IMR-90 (cell line): ENCODE data around the gene ATP5F1B. TPM values are rescaled to one million over a fixed set of nuclear protein-coding genes. Genes with fewer than 3 reads are reported as not detected.

Experiments
- ATAC-seq: fragments of 200-7000 bp; cut with Tn5 transposase; 2 replicates; pipeline ENCODE4 v1.9.1; 2020; ENCODE audit warnings: low read depth, mild to moderate bottlenecking, moderate library complexity
- BruUV-seq: library from RNA; stranded (reverse); fragments of 400-500 nt; replicated peaks from 2 replicates; lab custom pipeline; 2021; lab: Mats Ljungman, UMichigan
- CTCF ChIA-PET: fragments of 300-600 bp; formaldehyde crosslinking; extraction: SDS; loops from one replicate; lab custom pipeline; 2021; ENCODE audit warnings: antibody characterized with exemption; lab: Yijun Ruan, JAX
- POLR2A ChIA-PET: fragments of 300-600 bp; sonication (Branson Sonifier 250); formaldehyde crosslinking; loops from one replicate; lab custom pipeline; 2022; ENCODE audit warnings: antibody characterized with exemption; ENCODE audit not compliant: unreplicated experiment; lab: Charles Lee
- DNase-seq: peaks from one replicate; pipeline ENCODE4 v3.0.0; 2013
- H2AFZ ChIP-seq: replicated peaks from 2 replicates; pipeline ENCODE3; 2013; ENCODE audit warnings: low read length, mild to moderate bottlenecking; ENCODE audit not compliant: poor library complexity
- H2AK5ac ChIP-seq: 2 replicates; pipeline ENCODE4 v1.6.1; 2013; ENCODE audit warnings: low read depth, low read length, inconsistent platforms
- H2AK9ac ChIP-seq: replicated peaks from 2 replicates; pipeline ENCODE3; 2013; ENCODE audit warnings: mild to moderate bottlenecking, low read depth, low read length, moderate library complexity; ENCODE audit not compliant: poor library complexity
- H2BK120ac ChIP-seq: 2 replicates; pipeline ENCODE4 v1.6.1; 2013; ENCODE audit warnings: low read depth, low read length, inconsistent platforms
- H2BK15ac ChIP-seq: 3 replicates; pipeline ENCODE4 v1.6.1; 2013; ENCODE audit warnings: low read depth, low read length, inconsistent platforms
- H2BK20ac ChIP-seq: 2 replicates; pipeline ENCODE4 v1.6.1; 2013; ENCODE audit warnings: low read depth, mild to moderate bottlenecking, inconsistent platforms, low read length, moderate library complexity
- H2BK5ac ChIP-seq: 2 replicates; pipeline ENCODE4 v1.6.1; 2013; ENCODE audit warnings: mild to moderate bottlenecking, low read depth, low read length, inconsistent platforms; ENCODE audit not compliant: poor library complexity, severe bottlenecking
- H3K14ac ChIP-seq: replicated peaks from 2 replicates; pipeline ENCODE4 v1.6.1; 2013; ENCODE audit warnings: low read depth, low read length, inconsistent platforms
- H3K18ac ChIP-seq: 2 replicates; pipeline ENCODE4 v1.6.1; 2013; ENCODE audit warnings: low read depth, low read length, control low read depth
- H3K23ac ChIP-seq: 2 replicates; pipeline ENCODE4 v1.6.1; 2013; ENCODE audit warnings: low read depth, low read length, inconsistent platforms
- H3K27ac ChIP-seq: 2 replicates; pipeline ENCODE4 v1.5.1; 2013; ENCODE audit warnings: mild to moderate bottlenecking, control low read depth, low read length; ENCODE audit not compliant: insufficient read depth
- H3K27me3 ChIP-seq: 2 replicates; pipeline ENCODE4 v1.6.1; 2013; ENCODE audit warnings: low read length; ENCODE audit not compliant: control insufficient read depth, insufficient read depth
- H3K36me3 ChIP-seq: 2 replicates; pipeline ENCODE4 v1.6.1; 2013; ENCODE audit warnings: low read length, mixed read lengths; ENCODE audit not compliant: control insufficient read depth, insufficient read depth
- H3K4ac ChIP-seq: 2 replicates; pipeline ENCODE4 v1.6.1; 2013; ENCODE audit warnings: low read depth, low read length, inconsistent platforms
- H3K4me1 ChIP-seq: 2 replicates; pipeline ENCODE4 v1.6.1; 2013; ENCODE audit warnings: low read length, mixed read lengths; ENCODE audit not compliant: control insufficient read depth, insufficient read depth
- H3K4me2 ChIP-seq: 2 replicates; pipeline ENCODE4 v1.6.1; 2013; ENCODE audit warnings: low read depth, mild to moderate bottlenecking, control low read depth, low read length, moderate library complexity
- H3K4me3 ChIP-seq: 2 replicates; pipeline ENCODE4 v1.5.1; 2013; ENCODE audit warnings: low read depth, mild to moderate bottlenecking, control low read depth, low read length, moderate library complexity; ENCODE audit not compliant: insufficient read depth
- H3K56ac ChIP-seq: 2 replicates; pipeline ENCODE4 v1.6.1; 2013; ENCODE audit warnings: low read length, inconsistent platforms; ENCODE audit not compliant: insufficient read depth; ENCODE audit errors: extremely low read depth
- H3K79me1 ChIP-seq, 2 experiments: 2 replicates each; pipeline ENCODE4 v1.6.1; 2013; ENCODE audit warnings: low read length in 2 of 2, inconsistent platforms in 1 of 2, low read depth in 1 of 2
- H3K9ac ChIP-seq: 2 replicates; pipeline ENCODE4 v1.6.1; 2013; ENCODE audit warnings: low read depth, low read length, control low read depth
- H3K9me1 ChIP-seq: 2 replicates; pipeline ENCODE4 v1.6.1; 2013; ENCODE audit warnings: low read length, inconsistent platforms; ENCODE audit not compliant: insufficient read depth
- H3K9me3 ChIP-seq: 2 replicates; pipeline ENCODE4 v1.6.1; 2013; ENCODE audit warnings: low read length; ENCODE audit not compliant: control insufficient read depth, insufficient read depth
- H4K20me1 ChIP-seq: 2 replicates; pipeline ENCODE4 v1.6.1; 2013; ENCODE audit warnings: low read length, inconsistent platforms; ENCODE audit not compliant: insufficient read depth
- H4K5ac ChIP-seq: 2 replicates; pipeline ENCODE4 v1.6.1; 2013; ENCODE audit warnings: mild to moderate bottlenecking, low read depth, low read length, control low read depth
- H4K8ac ChIP-seq, 2 experiments: 2 replicates each; pipeline ENCODE4 v1.6.1; 2013; ENCODE audit warnings: low read depth in 2 of 2, low read length in 2 of 2, control low read depth in 1 of 2, inconsistent platforms in 1 of 2
- H4K91ac ChIP-seq: 2 replicates; pipeline ENCODE4 v1.6.1; 2013; ENCODE audit warnings: low read depth, low read length, inconsistent platforms; ENCODE audit not compliant: insufficient read depth
- BHLHE40 ChIP-seq: fragments of 150-350 bp; IDR thresholded peaks from 2 replicates; pipeline ENCODE4 v1.6.1; 2016; ENCODE audit warnings: mild to moderate bottlenecking, low read depth, low read length
- CEBPB ChIP-seq: IDR thresholded peaks from 2 replicates; pipeline ENCODE4 v1.6.1; 2012; ENCODE audit warnings: low read depth, low read length, improper control_type of control experiment
- CHD1 ChIP-seq: IDR thresholded peaks from 2 replicates; pipeline ENCODE4 v1.6.1; 2012; ENCODE audit warnings: low read depth, low read length, improper control_type of control experiment
- FOS ChIP-seq: fragments of 150-350 bp; IDR thresholded peaks from 2 replicates; pipeline ENCODE4 v1.6.1; 2016; ENCODE audit warnings: low read depth, low read length
- MAFK ChIP-seq: IDR thresholded peaks from 2 replicates; pipeline ENCODE4 v1.6.1; 2012; ENCODE audit warnings: low read depth, low read length, improper control_type of control experiment
- MAZ ChIP-seq: IDR thresholded peaks from 2 replicates; pipeline ENCODE4 v1.6.1; 2012; ENCODE audit warnings: low read depth, mild to moderate bottlenecking, low read length, improper control_type of control experiment, moderate library complexity, borderline replicate concordance
- MXI1 ChIP-seq: IDR thresholded peaks from 2 replicates; pipeline ENCODE4 v1.6.1; 2012; ENCODE audit warnings: low read depth, mild to moderate bottlenecking, low read length, moderate library complexity, borderline replicate concordance
- NFE2L2 ChIP-seq: fragments of 150-350 bp; IDR thresholded peaks from 2 replicates; pipeline ENCODE4 v1.6.1; 2016; ENCODE audit warnings: low read depth, mild to moderate bottlenecking, low read length
- POLR2A ChIP-seq: IDR thresholded peaks from 2 replicates; pipeline ENCODE4 v1.6.1; 2012; ENCODE audit warnings: mild to moderate bottlenecking, low read depth, low read length
- RAD21 ChIP-seq: IDR thresholded peaks from 2 replicates; pipeline ENCODE4 v1.6.1; 2012; ENCODE audit warnings: low read length, improper control_type of control experiment
- RCOR1 ChIP-seq: IDR thresholded peaks from 2 replicates; pipeline ENCODE4 v1.6.1; 2012; ENCODE audit warnings: mild to moderate bottlenecking, low read length, improper control_type of control experiment; ENCODE audit not compliant: insufficient replicate concordance
- RFX5 ChIP-seq: IDR thresholded peaks from 2 replicates; pipeline ENCODE4 v1.8.0; 2012; ENCODE audit warnings: low read depth, mild to moderate bottlenecking, low read length, moderate library complexity
- SMC3 ChIP-seq: fragments of 150-350 bp; IDR thresholded peaks from 2 replicates; pipeline ENCODE4 v1.6.1; 2016; ENCODE audit warnings: low read depth, mild to moderate bottlenecking, antibody characterized with exemption, low read length, moderate library complexity
- USF2 ChIP-seq: fragments of 150-350 bp; IDR thresholded peaks from 2 replicates; pipeline ENCODE4 v1.6.1; 2017; ENCODE audit warnings: mild to moderate bottlenecking, antibody characterized with exemption, low read length, low read depth
- WGBS, 2 experiments: methylation state at CpG; one replicate each; pipeline versions ENCODE4 v1.1.5 to v1.1.7; 2013; ENCODE audit warnings: missing lambda C conversion rate in 2 of 2; ENCODE audit not compliant: insufficient read length in 1 of 2; ENCODE audit errors: extremely low coverage in 2 of 2; 5-methylcytosine and 5-hydroxymethylcytosine counted together
- dilution Hi-C: fragments of 300-500 bp; cut with HindIII; formaldehyde crosslinking; loops from one replicate; pipeline ENCODE4 v1.14.3; 2018; ENCODE audit warnings: low sequenced_read_pairs; ENCODE audit not compliant: unreplicated experiment
- in situ Hi-C: fragments of 300-500 bp; cut with MboI; formaldehyde crosslinking; loops from 3 replicates; pipeline ENCODE4 v1.14.3; 2019; ENCODE audit warnings: low sequenced_read_pairs, inconsistent platforms, mixed read lengths
- intact Hi-C: fragments of 100-400 bp; cut with micrococcal nuclease; formaldehyde crosslinking; loops from 2 replicates; pipeline ENCODE4 v1.10.0; 2022
- polyA plus RNA-seq, 3 experiments: library from polyadenylated mRNA; depleted of rRNA; stranded (reverse); fragments of >200 nt; gene quantifications; 2 replicates each; pipeline ENCODE4 v1.2.3, GENCODE V29; 2012; ENCODE audit warnings: low replicate concordance in 1 of 3
- total RNA-seq: library from RNA; depleted of rRNA; stranded (reverse); fragments of >200 nt; gene quantifications from 2 replicates; pipeline ENCODE4 v1.2.3, GENCODE V29; 2012
- TF ChIP-seq, protein P1 (sequence below): fragments of 150-350 bp; IDR thresholded peaks from 2 replicates; pipeline ENCODE4 v1.6.1; 2016; ENCODE audit warnings: low read depth, mild to moderate bottlenecking, low read length, moderate library complexity, borderline replicate concordance
- TF ChIP-seq, protein P2 (sequence below): conservative IDR thresholded peaks from 2 replicates; pipeline ENCODE4 v1.5.1; 2012; ENCODE audit warnings: mild to moderate bottlenecking, low read depth, low read length, improper control_type of control experiment

Gene ATP5F1B
- total and polyA plus RNA-seq, 2 of the 4 experiments (the other 2 are of a cell fraction), result 812 to 915 TPM

DNA sequence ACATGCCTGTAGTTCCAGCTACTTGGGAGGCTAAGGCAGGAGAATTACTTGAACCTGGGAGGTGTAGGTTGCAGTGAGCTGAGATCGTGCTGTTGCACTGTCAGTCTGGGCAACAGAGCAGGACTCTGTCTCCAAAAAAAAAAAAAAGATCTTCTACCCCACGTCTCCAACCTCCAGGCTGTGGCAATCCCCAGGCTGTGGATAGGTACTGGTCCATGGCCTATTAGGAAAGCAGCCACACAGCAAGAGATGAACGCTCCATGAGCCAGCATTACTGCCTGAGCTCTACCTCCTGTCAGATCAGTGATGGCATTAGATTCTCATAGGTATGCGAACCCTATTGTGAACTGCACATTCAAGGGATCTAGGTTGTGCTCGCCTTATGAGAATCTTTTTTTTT is 48.4 kb upstream of the ATP5F1B start:
- WGBS, 2 experiments, result 100% methylated on average over 1 of the region's 5 CpGs; no CpG with 5 or more reads in 1 of the 2 experiments
- Histone ChIP-seq H3K14ac (no peak overlapping the region), H3K36me3 (no peaks in the 10 kb centered on the region), H3K56ac (no peak overlapping the region), H3K9me1 (no peaks in the 10 kb centered on the region), H3K79me1 (peaks cover 3% of the 10 kb centered on the region in 2 experiments; a peak in 3 of 4 replicates), H3K4me3 (no peak overlapping the region), H4K8ac (no peak overlapping the region), H3K9ac (no peak overlapping the region), H4K20me1 (no peaks in the 10 kb centered on the region), H2AK9ac (no peak overlapping the region), H2AK5ac (no peak overlapping the region), H2BK20ac (no peak overlapping the region), H4K5ac (no peak overlapping the region), H2BK120ac (no peak overlapping the region), H3K4me1 (peaks cover 4% of the 10 kb centered on the region; the same call in 1 of the 2 replicates), H3K4ac (no peak overlapping the region), H2AFZ (no peak overlapping the region), H3K9me3 (no peaks in the 10 kb centered on the region), H2BK5ac (no peak overlapping the region), H3K27ac (no peak overlapping the region), H3K18ac (no peak overlapping the region), H3K23ac (no peak overlapping the region), H4K91ac (no peak overlapping the region), H2BK15ac (no peak overlapping the region), H3K4me2 (no peak overlapping the region), H3K27me3 (no peaks in the 10 kb centered on the region)
- dilution Hi-C loops (no loop called here), in situ Hi-C loops (no loop called here), intact Hi-C loops (no loop called here)
- ATAC-seq (no peak), DNase-seq (no peak)
- BruUV-seq, result no TSS peak
- ChIA-PET POLR2A (no interaction called here), CTCF (no interaction called here)
- TF ChIP-seq USF2 (no peak), MAZ (no peak), RFX5 (no peak), CHD1 (no peak), BHLHE40 (no peak), FOS (no peak), NFE2L2 (no peak), MXI1 (no peak), SMC3 (no peak), MAFK (no peak), RCOR1 (no peak), RAD21 (no peak), POLR2A (no peak), CEBPB (no peak)
- TF ChIP-seq, protein P1, sequence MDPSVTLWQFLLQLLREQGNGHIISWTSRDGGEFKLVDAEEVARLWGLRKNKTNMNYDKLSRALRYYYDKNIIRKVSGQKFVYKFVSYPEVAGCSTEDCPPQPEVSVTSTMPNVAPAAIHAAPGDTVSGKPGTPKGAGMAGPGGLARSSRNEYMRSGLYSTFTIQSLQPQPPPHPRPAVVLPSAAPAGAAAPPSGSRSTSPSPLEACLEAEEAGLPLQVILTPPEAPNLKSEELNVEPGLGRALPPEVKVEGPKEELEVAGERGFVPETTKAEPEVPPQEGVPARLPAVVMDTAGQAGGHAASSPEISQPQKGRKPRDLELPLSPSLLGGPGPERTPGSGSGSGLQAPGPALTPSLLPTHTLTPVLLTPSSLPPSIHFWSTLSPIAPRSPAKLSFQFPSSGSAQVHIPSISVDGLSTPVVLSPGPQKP, result no peak
- TF ChIP-seq, protein P2, sequence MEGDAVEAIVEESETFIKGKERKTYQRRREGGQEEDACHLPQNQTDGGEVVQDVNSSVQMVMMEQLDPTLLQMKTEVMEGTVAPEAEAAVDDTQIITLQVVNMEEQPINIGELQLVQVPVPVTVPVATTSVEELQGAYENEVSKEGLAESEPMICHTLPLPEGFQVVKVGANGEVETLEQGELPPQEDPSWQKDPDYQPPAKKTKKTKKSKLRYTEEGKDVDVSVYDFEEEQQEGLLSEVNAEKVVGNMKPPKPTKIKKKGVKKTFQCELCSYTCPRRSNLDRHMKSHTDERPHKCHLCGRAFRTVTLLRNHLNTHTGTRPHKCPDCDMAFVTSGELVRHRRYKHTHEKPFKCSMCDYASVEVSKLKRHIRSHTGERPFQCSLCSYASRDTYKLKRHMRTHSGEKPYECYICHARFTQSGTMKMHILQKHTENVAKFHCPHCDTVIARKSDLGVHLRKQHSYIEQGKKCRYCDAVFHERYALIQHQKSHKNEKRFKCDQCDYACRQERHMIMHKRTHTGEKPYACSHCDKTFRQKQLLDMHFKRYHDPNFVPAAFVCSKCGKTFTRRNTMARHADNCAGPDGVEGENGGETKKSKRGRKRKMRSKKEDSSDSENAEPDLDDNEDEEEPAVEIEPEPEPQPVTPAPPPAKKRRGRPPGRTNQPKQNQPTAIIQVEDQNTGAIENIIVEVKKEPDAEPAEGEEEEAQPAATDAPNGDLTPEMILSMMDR, result no peak
